K562 (cell line): ENCODE measurements around the gene EFS. TPM values are rescaled to one million over a fixed set of nuclear protein-coding genes. Genes with fewer than 3 reads are reported as not detected.

Experiments
- ATAC-seq: fragments of 200-7000 bp; cut with Tn5 transposase; 3 replicates; pipeline ENCODE4 v1.9.1; 2020; ENCODE audit warnings: moderate library complexity
- BruUV-seq: library from RNA; stranded (reverse); fragments of 400-500 nt; replicated peaks from 2 replicates; lab custom pipeline; 2021; lab: Mats Ljungman, UMichigan
- CTCF ChIA-PET: fragments of 300-600 bp; formaldehyde crosslinking; extraction: SDS; loops from one replicate; lab custom pipeline; 2021; ENCODE audit warnings: low intra/inter-chr PET ratio; lab: Yijun Ruan, JAX
- POLR2A ChIA-PET: fragments of 300-600, 350-650 bp; sonication (Branson Sonifier 250); formaldehyde crosslinking; extraction: SDS; loops from one replicate; lab custom pipeline; 2021; ENCODE audit warnings: antibody characterized with exemption, inconsistent platforms; lab: Yijun Ruan, JAX
- DNase-seq, 4 experiments: peaks; one replicate each; pipeline versions ENCODE4 v3.0.0 to v3.0.0-alpha.2; 2011 to 2018; ENCODE audit warnings: low spot score in 3 of 4, mixed read lengths in 3 of 4; ENCODE audit errors: extremely low read depth in 1 of 4
- FAIRE-seq: peaks from 2 replicates; lab custom pipeline; 2011; peaks lifted over from hg19 to GRCh38; lab: Jason Lieb, UNC
- H2AFZ ChIP-seq: 2 replicates; pipeline ENCODE4 v1.6.0; 2011; ENCODE audit warnings: low read depth, low read length, control low read depth, inconsistent platforms
- H3K27ac ChIP-seq: fragments of 200-600 bp; 3 replicates; pipeline ENCODE4 v1.8.0; 2011; ENCODE audit warnings: low read depth, mild to moderate bottlenecking, control low read depth, inconsistent platforms, low read length, moderate library complexity, mixed read lengths; ENCODE audit errors: extremely low read depth
- H3K27me3 ChIP-seq, 2 experiments: fragments of 300-600 bp in 1 of 2; 2 replicates in 1 of 2; 3 replicates in 1 of 2; pipeline versions ENCODE4 v1.6.0 to v1.8.0; 2011; ENCODE audit warnings: inconsistent platforms in 2 of 2, low read length in 2 of 2, mild to moderate bottlenecking in 1 of 2, mixed read lengths in 1 of 2, moderate library complexity in 1 of 2; ENCODE audit not compliant: control insufficient read depth in 2 of 2, insufficient read depth in 2 of 2
- H3K36me3 ChIP-seq: fragments of 300-600 bp; 3 replicates; pipeline ENCODE4 v1.8.0; 2011; ENCODE audit warnings: mild to moderate bottlenecking, low read length, inconsistent platforms; ENCODE audit not compliant: control insufficient read depth, insufficient read depth
- H3K4me1 ChIP-seq, 2 experiments: fragments of 200-600 bp in 1 of 2; replicated peaks in 1 of 2; 2 replicates in 1 of 2; 3 replicates in 1 of 2; pipeline versions ENCODE4 v1.5.1 to v1.8.0; 2011; ENCODE audit warnings: inconsistent platforms in 2 of 2, low read length in 2 of 2, mild to moderate bottlenecking in 1 of 2, mixed read lengths in 1 of 2, moderate library complexity in 1 of 2; ENCODE audit not compliant: control insufficient read depth in 2 of 2, insufficient read depth in 2 of 2
- H3K4me2 ChIP-seq: 2 replicates; pipeline ENCODE4 v1.6.1; 2011; ENCODE audit warnings: low read length, control low read depth, inconsistent platforms, mixed read lengths; ENCODE audit not compliant: insufficient read depth
- H3K4me3 ChIP-seq: fragments of 200-600 bp; sonication (generic), shearing (Covaris generic); 2 replicates; pipeline ENCODE4 v1.5.1; 2016; ENCODE audit warnings: control low read depth, inconsistent platforms
- H3K79me2 ChIP-seq: fragments of 200-600 bp; 3 replicates; pipeline ENCODE4 v1.8.0; 2011; ENCODE audit warnings: low read length, inconsistent platforms; ENCODE audit not compliant: control insufficient read depth, insufficient read depth
- H3K9ac ChIP-seq, 2 experiments: 2 replicates each; pipeline versions ENCODE4 v1.6.0 to v1.6.1; 2011; ENCODE audit warnings: low read depth in 2 of 2, low read length in 2 of 2, control low read depth in 1 of 2, inconsistent platforms in 1 of 2, mild to moderate bottlenecking in 1 of 2, mixed read lengths in 1 of 2; ENCODE audit not compliant: insufficient read depth in 1 of 2
- H3K9me1 ChIP-seq: one replicate; pipeline ENCODE4 v1.6.0; 2011; ENCODE audit warnings: inconsistent platforms, mild to moderate bottlenecking, low read length, moderate library complexity; ENCODE audit not compliant: control insufficient read depth, insufficient read depth
- H3K9me3 ChIP-seq: replicated peaks from 2 replicates; pipeline ENCODE4 v1.5.1; 2011; ENCODE audit warnings: low read depth, low read length, inconsistent platforms; ENCODE audit not compliant: control insufficient read depth, insufficient read depth
- H4K20me1 ChIP-seq: replicated peaks from 2 replicates; pipeline ENCODE4 v1.6.1; 2011; ENCODE audit warnings: low read length, inconsistent platforms, mixed read lengths; ENCODE audit not compliant: control insufficient read depth, insufficient read depth
- CTCF ChIP-seq, 3 experiments: IDR thresholded peaks in 2 of 3; conservative IDR thresholded peaks in 1 of 3; 2 replicates each; pipeline ENCODE4 v1.5.1; 2011 to 2012; ENCODE audit warnings: low read length in 3 of 3, mild to moderate bottlenecking in 3 of 3, control low read depth in 2 of 3, improper control_type of control experiment in 1 of 3, inconsistent platforms in 1 of 3, low read depth in 1 of 3, mixed read lengths in 1 of 3, moderate library complexity in 1 of 3; ENCODE audit not compliant: insufficient read depth in 2 of 3
- POLR2G ChIP-seq: fragments of 200-400 bp; formaldehyde crosslinking; IDR thresholded peaks from 2 replicates; pipeline ENCODE4 v1.6.1; 2017; ENCODE audit warnings: low read depth, mild to moderate bottlenecking, antibody characterized with exemption, low read length, moderate library complexity
- PRPF4 ChIP-seq: fragments of 200-400 bp; formaldehyde crosslinking; IDR thresholded peaks from one replicate; pipeline ENCODE4 v1.6.1; 2017; ENCODE audit warnings: low read length, low read depth, mild to moderate bottlenecking; ENCODE audit not compliant: insufficient read depth, poor library complexity, severe bottlenecking
- RBFOX2 ChIP-seq: fragments of 200-400 bp; formaldehyde crosslinking; IDR thresholded peaks from 2 replicates; pipeline ENCODE4 v1.6.1; 2017; ENCODE audit warnings: low read depth, mild to moderate bottlenecking, low read length, moderate library complexity
- WGBS: fragments of 100-300 bp; shearing (Covaris generic); methylation state at CpG from one replicate; pipeline ENCODE4 v1.1.6; 2016; ENCODE audit warnings: low coverage, mixed read lengths; ENCODE audit not compliant: insufficient coverage; ENCODE audit errors: missing lambda C conversion rate; 5-methylcytosine and 5-hydroxymethylcytosine counted together
- in situ Hi-C: fragments of 300-500 bp; cut with MboI; formaldehyde crosslinking; loops from 4 replicates; pipeline ENCODE4 v1.15.0; 2018; ENCODE audit warnings: inconsistent platforms, mixed read lengths
- intact Hi-C: fragments of 100-400 bp; cut with micrococcal nuclease; formaldehyde crosslinking; loops from 2 replicates; pipeline ENCODE4 v1.14.2; 2022
- polyA plus RNA-seq, 8 experiments: library from polyadenylated mRNA; depleted of rRNA in 4 of 8; stranded (reverse) in 5 of 8; unstranded in 3 of 8; fragments of >200 nt; fragmentation: Nextera tagmentation in 2 of 8; fragmentation: Illumina TruSeq in 1 of 8; extraction: Ambion mirVana in 2 of 8; extraction: Trizol in 1 of 8; gene quantifications; 2 replicates each; pipeline versions ENCODE4 v1.2.1 to v1.2.3, GENCODE V29; 2011 to 2014; ENCODE audit warnings: inconsistent platforms in 1 of 8, missing spikeins in 1 of 8
- total RNA-seq, 7 experiments: library from RNA; depleted of rRNA in 6 of 7; stranded (reverse); fragments of >200 nt in 6 of 7; fragmentation: Illumina TruSeq in 2 of 7; extraction: Trizol in 2 of 7; gene quantifications; 2 replicates each; pipeline versions ENCODE4 v1.2.1 to v1.2.3, GENCODE V29; 2011 to 2021; ENCODE audit warnings: low replicate concordance in 1 of 7

Gene EFS
- total and polyA plus RNA-seq, 9 of the 15 experiments (the other 6 are each of a cell fraction or from before 2014, with no cell fraction given): 0.01 to 0.03 TPM; not detected in 7

DNA sequence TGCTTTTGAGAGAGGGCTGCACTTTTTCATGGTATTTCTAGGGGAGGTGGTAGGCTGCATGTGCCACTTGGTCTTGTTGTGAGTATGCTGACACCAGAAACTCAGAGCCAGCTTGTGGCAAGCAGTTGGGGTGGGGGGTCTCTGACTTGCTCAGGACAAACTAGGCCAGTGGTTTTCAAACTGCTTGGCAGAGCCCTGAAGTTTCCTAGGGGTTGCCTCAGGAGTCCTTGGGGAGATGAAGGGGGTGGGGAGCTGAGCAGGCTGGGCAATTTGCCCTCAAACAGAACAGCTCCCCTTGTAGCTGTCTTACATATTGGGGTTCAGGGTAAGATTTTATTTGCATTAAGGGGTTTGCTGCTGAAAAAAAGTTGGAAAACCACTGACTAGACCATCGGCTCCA lies 54.4 kb downstream of the EFS start (continued):
- TF ChIP-seq CTCF (IDR thresholded peaks at IDR 0.05 in 2 of 3, conservative IDR thresholded peaks at IDR 0.05 in 1 of 3; ENCODE audit: insufficient read depth in 2 of 3, low read depth in 1 of 3, low read length in 3 of 3): no peak

DNA sequence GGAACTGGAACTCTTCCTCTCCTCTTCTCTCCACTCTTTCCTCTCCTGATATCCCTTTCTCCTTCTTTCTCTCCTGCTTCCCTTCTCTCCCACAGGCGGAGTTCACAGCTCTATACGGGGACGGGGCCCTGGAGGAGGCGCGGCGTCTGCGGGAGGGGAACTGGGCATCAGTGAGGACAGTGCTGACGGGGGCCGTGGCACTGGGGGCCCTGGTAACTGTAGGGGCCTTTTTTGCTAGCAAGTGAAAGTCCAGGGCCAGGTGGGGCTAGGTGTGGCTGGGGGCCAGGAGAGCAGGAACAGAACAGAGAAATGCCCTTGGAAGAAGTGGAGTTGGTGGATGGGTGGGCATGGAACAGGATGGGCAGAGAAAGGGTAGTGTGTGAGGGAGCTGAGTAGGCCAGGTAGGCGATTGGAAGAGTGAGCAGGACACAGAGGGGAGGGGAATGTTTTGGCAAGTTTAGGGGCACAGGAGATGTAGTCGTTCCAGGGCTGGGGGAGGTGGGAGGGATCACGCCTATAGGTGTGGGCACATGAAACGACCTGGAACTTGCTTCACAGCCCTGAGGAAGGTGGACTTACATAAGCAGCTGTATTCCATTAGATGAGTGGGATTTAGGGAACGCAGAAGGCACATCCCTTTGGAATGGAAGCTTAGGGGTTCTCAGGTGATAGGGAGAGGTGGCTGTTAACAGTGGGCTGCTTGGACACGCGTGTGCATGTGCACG lies 56.1 kb downstream of the EFS start:
- H3K9me3 ChIP-seq: no peaks in the 10 kb centered on the region
- H2AFZ ChIP-seq: no peak overlapping the region
- ChIA-PET POLR2A (interaction anchor here (0.5 to 3.9 kb wide), 3 partner anchors 12 to 526 kb away, joined by 3 to 30 read pairs (median 17); partner anchors contain the start of gene PABPN1), CTCF (no interaction called here)
- peaks cover 51% of the 10 kb centered on the region for H3K36me3 ChIP-seq
- H3K4me1 ChIP-seq: peaks cover 18 to 23% of the 10 kb centered on the region in 2 experiments; a peak in 4 of 5 replicates
- H3K27me3 ChIP-seq: no peaks in the 10 kb centered on the region
- peaks cover 45% of the 10 kb centered on the region for H3K79me2 ChIP-seq
- H3K9me1 ChIP-seq: peaks cover 4% of the 10 kb centered on the region
- no peaks in the 10 kb centered on the region for H4K20me1 ChIP-seq
- peak overlapping the region in 1 of 2 experiments; percentile 95; a peak in 2 of 4 replicates for H3K9ac ChIP-seq
- no peak overlapping the region for H3K4me2 ChIP-seq
- WGBS: 89% methylated on average over 13 of the region's 17 CpGs
- H3K27ac ChIP-seq: no peak overlapping the region
- no peak for DNase-seq
- in situ Hi-C loops: no loop called here
- 0 out of 2 replicates have a peak, but pooled peaks have one; percentile 16 for TF ChIP-seq POLR2G
- TF ChIP-seq PRPF4: no peak
- 0 out of 2 replicates have a peak, but pooled peaks have one; percentile 23 for TF ChIP-seq RBFOX2
- TF ChIP-seq, all 486 proteins: peak for 2
- no peak overlapping the region for H3K4me3 ChIP-seq
- intact Hi-C loops: no loop called here
- FAIRE-seq (no peak), ATAC-seq (no peak)
- no TSS peak for BruUV-seq
